ENCODE results near the gene CST9. TPM values are rescaled to one million over a fixed set of nuclear protein-coding genes. Genes with fewer than 3 reads are reported as not detected.
A peak's percentile ranks its signal among the peaks of the same experiment; 100 is the strongest.

The CST9 gene
- total and polyA plus RNA-seq, 12 donors: not detected

DNA sequence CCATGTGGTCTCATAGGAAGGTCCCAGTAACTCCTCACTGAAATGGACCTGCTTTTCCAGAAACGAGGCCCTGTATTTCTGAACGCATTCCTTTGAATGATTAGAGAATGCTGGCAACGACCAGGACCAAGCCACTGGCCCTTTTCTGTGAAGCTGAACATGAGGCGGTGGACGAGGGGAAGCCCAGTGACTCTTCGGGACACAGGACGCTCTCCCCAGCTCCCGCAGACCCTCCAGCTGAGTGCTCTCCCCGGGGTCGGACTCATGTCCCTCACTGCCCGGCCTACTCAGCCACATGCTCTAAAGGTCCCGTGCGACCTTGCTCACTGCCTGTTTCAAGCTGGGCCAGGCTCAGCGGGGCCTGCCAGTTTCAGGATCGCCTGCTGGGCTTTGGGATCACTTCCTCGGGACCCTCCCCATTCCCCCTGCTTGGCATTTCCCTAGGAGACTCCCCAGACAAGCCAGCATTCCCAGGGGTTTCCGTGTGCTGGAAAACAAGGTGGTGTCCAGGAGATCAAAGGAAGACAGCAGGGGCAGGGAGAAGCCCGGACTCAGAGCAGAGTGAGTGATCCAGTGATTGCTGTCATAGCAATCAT is 2.6 kb upstream of the CST9 start:
- Histone ChIP-seq H3K27ac (no peak overlapping the region), H3K4me3 (no peak overlapping the region), H3K9me3 (replicated peaks in 1 of 3) (no peaks in the 10 kb centered on the region), H3K36me3 (replicated peaks in 1 of 2) (no peaks in the 10 kb centered on the region), H3K27me3 (no peaks in the 10 kb centered on the region), H3K4me1 (replicated peaks in 1 of 2) (no peaks in the 10 kb centered on the region)
- TF ChIP-seq, protein P1, sequence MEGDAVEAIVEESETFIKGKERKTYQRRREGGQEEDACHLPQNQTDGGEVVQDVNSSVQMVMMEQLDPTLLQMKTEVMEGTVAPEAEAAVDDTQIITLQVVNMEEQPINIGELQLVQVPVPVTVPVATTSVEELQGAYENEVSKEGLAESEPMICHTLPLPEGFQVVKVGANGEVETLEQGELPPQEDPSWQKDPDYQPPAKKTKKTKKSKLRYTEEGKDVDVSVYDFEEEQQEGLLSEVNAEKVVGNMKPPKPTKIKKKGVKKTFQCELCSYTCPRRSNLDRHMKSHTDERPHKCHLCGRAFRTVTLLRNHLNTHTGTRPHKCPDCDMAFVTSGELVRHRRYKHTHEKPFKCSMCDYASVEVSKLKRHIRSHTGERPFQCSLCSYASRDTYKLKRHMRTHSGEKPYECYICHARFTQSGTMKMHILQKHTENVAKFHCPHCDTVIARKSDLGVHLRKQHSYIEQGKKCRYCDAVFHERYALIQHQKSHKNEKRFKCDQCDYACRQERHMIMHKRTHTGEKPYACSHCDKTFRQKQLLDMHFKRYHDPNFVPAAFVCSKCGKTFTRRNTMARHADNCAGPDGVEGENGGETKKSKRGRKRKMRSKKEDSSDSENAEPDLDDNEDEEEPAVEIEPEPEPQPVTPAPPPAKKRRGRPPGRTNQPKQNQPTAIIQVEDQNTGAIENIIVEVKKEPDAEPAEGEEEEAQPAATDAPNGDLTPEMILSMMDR (IDR thresholded peaks at IDR 0.05): no peak
- TF ChIP-seq POLR2A (IDR thresholded peaks at IDR 0.05): no peak
- WGBS, 4 donors: 63 to 71% (median 67%) methylated on average over 16 to 18 of the region's 18 CpGs
- intact Hi-C loops (cut with DNase I): loop anchor here in 1 of 2 donors (5.0 kb wide), 1 partner anchor 166 kb away; no protein-coding TSS in a partner anchor
- DNase-seq: no peak

DNA sequence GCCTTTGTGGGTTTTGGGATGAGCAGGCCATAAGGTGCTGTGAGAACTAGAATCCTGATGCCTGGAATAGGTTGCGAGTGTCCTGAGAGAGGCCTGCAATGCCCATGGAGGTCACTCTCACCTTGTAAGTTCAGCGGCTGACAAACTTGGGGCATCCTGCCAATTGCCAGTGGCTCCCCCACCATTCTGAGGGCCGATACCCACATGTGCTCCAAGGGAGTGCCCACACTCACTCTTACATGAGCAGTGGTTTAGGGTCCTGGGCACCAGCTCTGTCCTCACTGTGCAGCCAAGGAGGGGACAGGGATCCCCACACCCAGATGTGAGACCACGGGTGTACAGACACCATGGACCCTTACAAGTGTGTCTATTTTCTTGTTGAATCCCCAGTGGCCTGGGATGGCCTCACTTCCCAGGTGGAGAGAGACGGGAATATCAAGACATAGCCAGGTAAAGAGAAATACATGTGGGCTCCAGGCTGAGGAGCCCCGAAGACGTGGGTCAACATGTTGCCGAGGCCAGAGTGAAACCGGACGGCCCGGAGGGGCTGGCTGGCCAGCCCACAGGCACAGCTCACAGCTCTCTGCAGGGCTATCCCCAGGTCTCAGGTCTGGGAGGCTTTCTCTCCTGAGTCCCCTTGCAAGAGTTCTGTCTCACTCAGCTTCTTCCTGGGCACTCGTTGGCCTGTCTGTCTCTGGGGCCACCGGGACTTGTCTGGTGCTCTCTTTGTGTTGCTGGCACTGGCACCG is 2.0 kb upstream of the CST9 start:
- H3K27me3 ChIP-seq: no peaks in the 10 kb centered on the region
- no peak overlapping the region for H3K4me3 ChIP-seq
- intact Hi-C loops (cut with DNase I): loop anchor here (2.0 to 5.0 kb wide), 2 partner anchors 165 kb away; no protein-coding TSS in a partner anchor
- WGBS, 4 donors: 78 to 93% (median 86%) methylated on average over 9 to 14 of the region's 14 CpGs
- no peaks in the 10 kb centered on the region for H3K9me3 ChIP-seq (replicated peaks in 1 of 3)
- TF ChIP-seq, protein P1 (IDR thresholded peaks at IDR 0.05): no peak
- TF ChIP-seq POLR2A (IDR thresholded peaks at IDR 0.05): no peak
- no peaks in the 10 kb centered on the region for H3K4me1 ChIP-seq (replicated peaks in 1 of 2)
- no peak overlapping the region for H3K27ac ChIP-seq
- DNase-seq: no peak
- H3K36me3 ChIP-seq (replicated peaks in 1 of 2): no peaks in the 10 kb centered on the region

DNA sequence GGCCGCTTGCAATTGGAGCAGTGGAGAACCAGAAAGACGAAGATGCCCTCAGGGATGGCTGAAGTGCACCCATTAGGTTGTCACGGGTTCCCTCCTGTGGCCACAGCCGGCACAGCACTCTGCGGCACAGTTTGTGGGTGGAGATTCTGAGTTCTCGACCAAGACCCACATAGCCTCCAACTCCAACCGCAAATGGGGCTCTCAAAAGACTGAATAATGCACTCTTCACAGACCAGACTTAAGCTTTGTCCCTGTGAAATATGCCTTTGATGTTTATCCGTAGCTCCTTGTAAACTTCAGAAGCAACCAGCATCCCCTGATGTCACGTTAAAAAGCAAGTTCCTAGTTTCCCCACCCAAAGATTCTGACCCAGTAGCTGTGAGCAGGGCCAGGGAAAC is 934 bp upstream of the CST9 start:
- H3K9me3 ChIP-seq (replicated peaks in 1 of 3): no peaks in the 10 kb centered on the region
- H3K36me3 ChIP-seq (replicated peaks in 1 of 2): no peaks in the 10 kb centered on the region
- DNase-seq: peak; percentile 74 to 91 (median 84)
- H3K4me3 ChIP-seq: no peak overlapping the region
- H3K27ac ChIP-seq: no peak overlapping the region
- intact Hi-C loops (cut with DNase I): loop anchor here (2.0 to 5.0 kb wide), 2 partner anchors 164 kb away; no protein-coding TSS in a partner anchor
- no peaks in the 10 kb centered on the region for H3K4me1 ChIP-seq (replicated peaks in 1 of 2)
- 8 to 19% (median 11%) methylated on average over 3 to 9 of the region's 9 CpGs for WGBS, 4 donors
- TF ChIP-seq, protein P1 (IDR thresholded peaks at IDR 0.05): peak; percentile 78 to 92 (median 89)
- no peak for TF ChIP-seq POLR2A (IDR thresholded peaks at IDR 0.05)
- no peaks in the 10 kb centered on the region for H3K27me3 ChIP-seq

DNA sequence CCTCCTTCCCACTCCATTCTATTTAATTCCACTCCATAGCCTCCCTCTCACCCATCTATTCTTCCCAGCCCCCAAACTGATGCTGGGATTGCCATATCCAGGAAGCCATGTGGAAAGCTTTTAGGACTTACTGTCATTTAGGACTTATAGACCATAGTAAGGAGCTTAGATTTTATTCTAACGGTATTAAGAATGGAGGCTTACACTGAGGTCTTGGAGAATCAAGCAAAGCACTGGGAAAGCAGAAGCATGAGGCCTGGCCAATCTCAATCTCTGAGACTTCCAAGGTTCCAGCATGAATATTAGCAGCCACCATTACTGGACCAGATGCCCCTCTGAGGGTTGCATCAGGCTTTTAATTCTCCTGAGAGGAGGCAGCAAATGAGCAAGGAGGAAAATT is 1.4 kb downstream of the CST9 start:
- Histone ChIP-seq H3K27me3 (no peaks in the 10 kb centered on the region), H3K36me3 (replicated peaks in 1 of 2) (no peaks in the 10 kb centered on the region), H3K4me1 (replicated peaks in 1 of 2) (no peaks in the 10 kb centered on the region), H3K4me3 (no peak overlapping the region), H3K9me3 (replicated peaks in 1 of 3) (no peaks in the 10 kb centered on the region), H3K27ac (no peak overlapping the region)
- TF ChIP-seq POLR2A (IDR thresholded peaks at IDR 0.05): no peak
- TF ChIP-seq, protein P1 (IDR thresholded peaks at IDR 0.05): no peak
- intact Hi-C loops (cut with DNase I): no loop called here
- 78 to 80% (median 79%) methylated on average over 1 of the region's 1 CpG for WGBS, 4 donors
- DNase-seq: no peak
